Loucy (cell line): ENCODE results near the gene RILP.

Source experiments
- CTCF ChIP-seq: fragments of 200-600 bp; sonication (generic); conservative IDR thresholded peaks from 2 replicates; pipeline ENCODE4 v1.5.1; 2014; ENCODE audit warnings: mild to moderate bottlenecking, antibody characterized with exemption, low read length
- EZH2phosphoT487 ChIP-seq: fragments of 200-600 bp; IDR thresholded peaks from 2 replicates; pipeline ENCODE4 v1.6.1; 2018; ENCODE audit warnings: antibody characterized with exemption, mild to moderate bottlenecking, moderate library complexity, borderline replicate concordance

- TF ChIP-seq CTCF (no peak), EZH2phosphoT487 (no peak)
Observed at GRCh38 chr17:1598399-1599095, 51.1 kb downstream of the RILP start.
